Ramos (cell line): ENCODE data around the gene SLX9.
"Not testable (repeated sequence)": the region's sequence is repeated elsewhere in the genome, so short reads cannot be mapped to it uniquely, and the experiment has no call there.

Source experiments
- in situ Hi-C: fragments of 300-500 bp; cut with MboI; formaldehyde crosslinking; loops from one replicate; pipeline ENCODE4 v1.14.3; 2022; ENCODE audit warnings: low sequenced_read_pairs; ENCODE audit not compliant: unreplicated experiment

Gene SLX9

GRCh38 chr21:44901391-44902074 lies 38.3 kb upstream of the SLX9 start:
- in situ Hi-C loops = no loop called here

GRCh38 chr21:44902268-44903049 lies 37.4 kb upstream of the SLX9 start:
- in situ Hi-C loops = no loop called here

DNA sequence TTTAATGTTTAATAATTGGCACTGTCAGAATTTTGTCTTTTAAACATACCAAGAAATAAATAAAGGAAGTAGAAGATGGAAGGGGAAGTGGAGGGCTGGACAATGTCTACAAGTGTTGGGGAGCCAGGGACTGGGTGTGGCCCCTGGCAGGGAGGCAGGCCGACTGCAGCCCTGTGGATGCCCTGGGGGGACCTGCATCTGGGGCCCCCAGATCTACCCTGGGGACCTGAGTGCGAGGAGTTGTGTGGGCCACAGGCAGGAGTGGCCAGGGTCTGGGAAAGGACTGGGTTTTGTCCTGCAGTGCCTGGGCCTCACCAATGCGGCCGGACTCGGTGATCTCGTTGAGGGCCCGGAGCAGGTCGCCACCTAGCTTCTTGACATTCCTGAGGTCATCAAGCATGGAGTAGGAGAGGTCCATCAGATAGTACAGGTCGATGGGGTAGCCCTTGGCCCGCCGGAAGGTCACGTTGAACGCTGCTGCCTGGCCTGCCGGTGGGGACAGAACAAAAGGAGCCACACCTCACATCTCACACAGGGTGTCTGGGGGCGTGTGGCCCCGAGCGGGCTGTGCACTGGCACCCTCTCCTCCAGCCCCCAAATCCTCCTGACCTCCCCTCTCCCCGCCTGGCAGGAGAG lies 36.7 kb upstream of the SLX9 start:
- in situ Hi-C loops = no loop called here

DNA sequence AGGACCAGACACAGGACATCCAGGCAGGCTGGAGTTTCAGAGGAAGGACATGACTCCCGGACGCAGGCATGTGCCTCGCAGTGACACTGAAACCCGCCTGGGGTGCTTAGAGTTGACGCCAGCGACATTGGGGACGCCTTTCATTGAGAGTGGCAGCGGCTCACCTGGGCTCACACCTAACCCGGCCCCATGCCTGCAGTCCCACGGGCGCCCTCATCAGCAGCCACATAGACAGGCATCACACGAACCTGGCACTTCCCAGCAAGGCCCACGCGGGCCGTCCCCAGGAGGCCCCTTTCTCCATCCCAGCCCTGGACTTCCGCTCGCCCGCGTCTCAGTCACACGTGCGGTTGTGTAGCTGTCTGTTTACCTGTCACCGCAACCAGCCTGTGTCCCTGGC lies 36.1 kb upstream of the SLX9 start:
- in situ Hi-C loops = no loop called here

GRCh38 chr21:44904141-44904923 lies 35.5 kb upstream of the SLX9 start:
- in situ Hi-C loops = no loop called here

GRCh38 chr21:44905016-44905727 lies 34.7 kb upstream of the SLX9 start:
- in situ Hi-C loops = no loop called here

- in situ Hi-C loops = no loop called here
These were observed 34.1 kb upstream of the SLX9 start for GRCh38 chr21:44905728-44906090.

DNA sequence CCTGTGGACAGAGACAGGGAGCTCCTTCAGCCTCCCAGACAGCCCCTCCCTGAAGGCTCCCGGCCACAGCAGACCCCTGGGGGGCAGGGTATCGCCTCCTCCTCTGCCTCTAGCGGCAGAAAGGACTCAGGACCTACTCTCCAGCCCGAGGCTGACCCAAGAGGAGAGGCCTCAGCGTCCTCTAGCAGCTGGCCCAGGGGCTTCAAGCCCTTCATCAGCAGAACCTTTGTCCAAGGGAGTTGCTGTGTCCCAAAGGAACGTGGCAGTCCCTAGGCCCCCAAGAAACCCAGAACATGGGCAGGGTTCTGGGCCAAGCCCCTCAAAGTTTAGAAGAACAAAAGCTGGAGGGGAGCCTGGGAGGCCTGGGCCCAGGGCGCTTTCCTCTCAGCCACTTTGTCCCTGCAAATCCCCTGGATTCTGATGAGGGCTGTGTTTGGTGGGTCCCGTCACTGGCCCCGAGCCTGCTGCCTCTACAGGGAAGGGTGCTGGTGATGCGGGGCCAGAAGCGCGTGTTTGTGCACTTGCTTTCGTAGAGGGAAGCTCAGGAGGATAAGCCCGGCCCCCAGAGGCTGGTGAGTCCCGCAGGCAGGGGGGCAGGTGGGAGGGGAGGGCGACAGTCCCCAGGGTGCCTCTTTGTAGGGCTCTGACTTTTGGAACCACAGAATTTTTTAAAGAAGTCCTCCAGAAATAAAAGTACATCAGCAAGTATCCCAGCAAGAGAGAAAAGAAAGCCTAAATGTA lies 32.4 kb upstream of the SLX9 start:
- in situ Hi-C loops = no loop called here

- in situ Hi-C loops = no loop called here
These were observed 31.6 kb upstream of the SLX9 start for GRCh38 chr21:44907966-44908895.

DNA sequence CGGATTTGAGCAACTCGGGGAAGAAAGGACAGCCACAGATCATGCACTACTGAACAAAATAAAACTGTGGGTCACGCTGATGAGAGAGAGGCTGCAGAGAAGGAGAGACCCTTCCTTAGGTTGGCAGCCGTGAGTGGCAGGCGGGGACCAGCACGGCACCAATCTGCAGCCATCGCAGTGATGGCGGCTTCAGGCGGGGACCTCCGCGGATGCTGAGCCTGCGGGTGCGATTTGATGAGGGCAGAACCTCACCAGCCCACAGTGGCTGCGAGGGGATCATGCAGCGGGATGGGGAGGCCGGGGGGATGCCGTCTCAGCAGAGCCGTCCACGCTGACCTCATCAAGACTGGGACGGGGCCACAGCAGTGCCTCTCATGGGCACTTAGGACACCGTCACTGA lies 30.9 kb upstream of the SLX9 start:
- in situ Hi-C loops = no loop called here

GRCh38 chr21:44909719-44910118 lies 30.1 kb upstream of the SLX9 start:
- in situ Hi-C loops = no loop called here

- in situ Hi-C loops = no loop called here
These were observed 29.4 kb upstream of the SLX9 start for GRCh38 chr21:44910229-44911067.

DNA sequence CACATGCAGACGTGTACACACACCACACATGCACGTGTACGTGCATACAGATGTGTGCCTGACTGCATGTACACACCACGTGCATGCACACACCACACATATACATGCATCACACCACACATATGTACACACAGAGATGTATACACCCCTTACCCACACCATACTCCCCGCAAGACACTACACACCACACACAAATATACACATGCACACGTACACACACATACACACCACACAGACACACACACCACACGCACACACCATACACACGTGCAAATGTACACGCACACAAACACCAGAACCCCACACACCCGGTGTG lies 28.8 kb upstream of the SLX9 start:
- in situ Hi-C loops = no loop called here

DNA sequence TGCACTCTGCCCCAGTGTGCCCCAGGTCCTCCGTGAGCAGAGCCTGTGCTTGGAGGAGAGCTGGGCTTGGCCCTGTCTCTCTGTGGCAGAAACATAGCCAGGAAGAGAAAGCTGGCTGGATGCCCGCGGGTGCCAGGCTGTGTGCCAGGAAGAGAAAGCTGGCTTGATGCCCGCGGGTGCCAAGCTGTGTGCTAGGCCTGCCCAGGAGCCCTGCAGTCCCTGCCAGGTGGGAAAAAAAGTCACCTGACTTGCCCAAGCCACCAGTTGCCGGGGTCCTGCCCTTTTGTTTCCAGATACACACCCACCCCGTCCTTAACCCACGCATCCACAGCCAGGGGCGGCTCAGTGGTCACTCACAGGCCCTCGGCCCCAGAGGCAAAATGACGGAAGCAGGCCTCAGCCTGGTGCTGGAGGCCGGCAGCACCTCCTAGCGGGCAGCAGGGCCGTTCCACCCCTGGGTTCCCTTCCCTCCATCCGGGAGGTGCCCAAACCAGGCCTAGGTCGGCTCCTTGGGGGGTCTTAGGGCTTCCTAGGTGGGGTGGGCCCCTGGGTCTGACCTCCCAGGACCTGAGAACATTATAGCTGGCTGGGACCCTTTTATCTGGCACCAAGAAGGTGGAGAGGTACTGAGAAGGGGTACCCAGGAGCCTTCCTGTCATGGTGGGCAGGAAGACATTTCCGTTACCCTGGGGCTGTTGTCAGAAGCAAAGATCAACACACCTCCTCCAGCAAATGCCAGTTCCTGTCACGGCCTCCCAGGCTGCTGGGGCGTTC lies 28.3 kb upstream of the SLX9 start:
- in situ Hi-C loops = no loop called here

DNA sequence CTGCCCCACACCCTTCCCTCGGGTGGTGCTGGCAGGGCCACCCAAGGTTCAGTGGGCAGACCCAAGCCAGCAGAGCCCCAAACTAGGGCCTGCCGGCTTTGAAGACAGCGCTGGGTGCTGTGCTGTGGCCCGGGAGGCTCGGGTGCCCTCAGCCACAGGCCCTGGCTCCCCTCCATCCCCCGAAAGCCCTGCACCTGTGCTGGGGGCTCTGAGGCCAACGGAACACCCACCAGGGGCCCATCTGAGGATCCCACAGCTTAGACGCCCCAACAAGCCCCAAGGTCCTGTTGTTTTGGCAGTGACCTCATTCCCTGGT lies 27.7 kb upstream of the SLX9 start:
- in situ Hi-C loops = no loop called here

DNA sequence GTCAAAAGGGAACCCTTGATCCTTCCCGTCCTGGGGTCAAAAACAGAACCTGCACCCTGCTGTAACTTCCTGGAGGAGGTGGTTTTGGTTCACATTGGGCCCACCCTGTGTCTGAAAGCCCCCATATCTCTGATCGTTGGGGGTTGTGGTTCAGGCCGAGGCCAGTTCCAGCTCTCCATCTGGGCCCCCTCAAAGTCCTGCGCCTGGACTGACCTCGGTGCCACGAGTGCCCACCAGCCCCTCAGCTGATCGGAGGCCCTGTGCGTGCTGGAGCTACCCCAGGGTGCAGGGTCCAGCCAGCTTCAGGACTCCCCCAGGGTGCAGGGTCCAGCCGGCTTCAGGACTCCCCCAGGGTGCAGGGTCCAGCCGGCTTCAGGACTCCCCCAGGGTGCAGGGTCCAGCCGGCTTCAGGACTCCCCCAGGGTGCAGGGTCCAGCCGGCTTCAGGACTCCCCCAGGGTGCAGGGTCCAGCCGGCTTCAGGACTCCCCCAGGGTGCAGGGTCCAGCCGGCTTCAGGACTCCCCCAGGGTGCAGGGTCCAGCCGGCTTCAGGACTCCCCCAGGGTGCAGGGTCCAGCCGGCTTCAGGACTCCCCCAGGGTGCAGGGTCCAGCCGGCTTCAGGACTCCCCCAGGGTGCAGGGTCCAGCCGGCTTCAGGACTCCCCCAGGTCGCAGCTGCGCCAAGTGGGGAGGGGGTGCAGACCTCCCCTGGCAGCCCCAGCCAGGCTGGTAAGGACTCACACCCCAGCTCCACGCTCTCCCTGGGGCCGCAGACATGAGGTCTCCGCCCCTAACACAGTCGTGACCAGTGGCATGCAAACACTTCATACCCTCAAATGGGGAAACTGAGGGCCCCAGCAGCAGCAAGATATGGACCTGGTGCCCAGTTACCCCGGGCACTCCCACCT lies 27.1 kb upstream of the SLX9 start:
- in situ Hi-C loops = not testable (repeated sequence)
